ENCODE results near the gene MSI2.

DNA sequence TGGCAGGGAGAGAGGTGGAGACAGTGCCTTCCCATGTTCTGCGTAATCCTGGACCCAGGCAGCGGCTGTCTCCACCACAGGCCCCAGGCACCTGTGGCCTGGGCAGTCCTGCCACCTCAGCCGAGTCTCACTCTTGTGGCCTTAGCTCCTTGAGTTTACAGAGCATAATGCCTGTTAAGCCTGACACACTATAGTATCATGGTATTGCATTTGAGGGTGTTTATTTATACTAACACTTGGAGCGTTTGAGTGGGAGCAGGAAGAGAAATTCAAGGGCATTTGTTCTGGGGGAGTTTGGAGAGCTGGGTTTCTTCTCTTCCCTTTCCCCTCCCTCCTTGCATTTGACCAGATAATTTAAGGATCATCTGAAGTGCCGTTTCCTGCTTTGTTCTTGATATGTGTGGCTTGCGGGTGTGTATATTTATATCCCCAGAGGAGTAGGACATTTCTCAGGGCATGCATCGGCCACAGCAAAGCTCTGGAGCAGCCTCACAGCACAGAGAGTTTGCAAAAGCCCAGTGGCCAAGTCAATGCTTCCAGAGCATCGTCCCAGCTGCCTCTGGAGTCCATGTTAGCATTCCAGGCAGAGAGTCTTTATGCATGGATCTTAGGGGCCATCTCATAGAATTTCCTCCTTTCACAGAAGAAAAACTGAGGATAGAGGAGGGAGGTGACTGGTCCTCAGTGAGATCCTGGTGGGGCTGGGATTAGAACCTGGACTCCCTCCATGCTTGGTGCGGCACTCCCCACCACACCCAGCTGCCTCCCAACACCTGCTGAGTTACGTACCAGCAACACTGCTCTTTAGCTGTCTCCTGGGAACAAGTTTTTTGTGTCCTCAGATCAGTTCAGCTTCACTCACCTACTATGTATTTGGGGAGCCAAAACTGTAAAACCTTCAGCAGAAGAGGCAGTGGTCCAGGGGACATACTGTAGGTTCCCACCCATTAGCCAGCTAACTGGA is 266.0 kb downstream of the MSI2 start:
- TF ChIP-seq POLR2A (IDR thresholded peaks at IDR 0.05) = no peak
- no peak for TF ChIP-seq CTCF (IDR thresholded peaks at IDR 0.05)

Data from adrenal gland (tissue), 5 donors.